Uterus (tissue), 4 donors: ENCODE data around the gene IP6K1. TPM values are rescaled to one million over a fixed set of nuclear protein-coding genes. Genes with fewer than 3 reads are reported as not detected.

Experiments used
- DNase-seq, 2 donors: peaks; one replicate each; pipeline ENCODE4 v3.0.0-alpha.2; 2019 to 2020
- H3K27ac ChIP-seq, 2 donors: fragments of 200-600 bp; sonication (generic); 1 replicate in 1 of 2; 2 replicates in 1 of 2; pipeline ENCODE4 v1.5.1; 2016 to 2018
- H3K27me3 ChIP-seq, 2 donors: fragments of 200-600 bp; sonication (generic); one replicate each; pipeline ENCODE4 v1.5.1; 2018 to 2019; ENCODE audit warnings: control low read depth in 1 of 2
- H3K36me3 ChIP-seq, 2 donors: fragments of 200-600 bp; sonication (generic); one replicate each; pipeline ENCODE4 v1.5.1; 2019; ENCODE audit warnings: control low read depth in 1 of 2
- H3K4me1 ChIP-seq, 2 donors: fragments of 200-600 bp; sonication (generic); one replicate each; pipeline ENCODE4 v1.5.1; 2018 to 2019; ENCODE audit warnings: control low read depth in 1 of 2
- H3K4me3 ChIP-seq, 2 donors: fragments of 200-600 bp; sonication (generic); 1 replicate in 1 of 2; 2 replicates in 1 of 2; pipeline ENCODE4 v1.5.1; 2018 to 2019; ENCODE audit warnings: mild to moderate bottlenecking in 1 of 2
- H3K9me3 ChIP-seq, 2 donors: fragments of 200-600 bp; sonication (generic); one replicate each; pipeline ENCODE4 v1.5.1; 2019; ENCODE audit warnings: control low read depth in 1 of 2
- POLR2A ChIP-seq, 2 donors: fragments of 450-650 bp; IDR thresholded peaks; one replicate each; pipeline ENCODE4 v1.6.1; 2016; ENCODE audit warnings: antibody characterized with exemption in 2 of 2, mild to moderate bottlenecking in 1 of 2, moderate library complexity in 1 of 2
- intact Hi-C: fragments of 100-400 bp; cut with DNase I; formaldehyde crosslinking; loops from one replicate; pipeline ENCODE4 v1.15.1; 2023; ENCODE audit warnings: low total_unique reads
- total RNA-seq, 4 donors: library from RNA; depleted of rRNA in 3 of 4; stranded (reverse); fragments of >200 nt in 3 of 4; gene quantifications; one replicate each; pipeline versions ENCODE4 v1.1.0 to v1.2.4, GENCODE V29; 2014 to 2023
- TF ChIP-seq, protein P1 (sequence below), 4 experiments: fragments of 200-600 bp in 2 of 4; fragments of 450-650 bp in 2 of 4; sonication (generic) in 2 of 4; IDR thresholded peaks; one replicate each; pipeline ENCODE4 v1.5.1; 2016 to 2019; ENCODE audit warnings: antibody characterized with exemption in 4 of 4, mild to moderate bottlenecking in 2 of 4, moderate library complexity in 1 of 4
- donor health status: DM: yes; HTN: yes; CAD: no.

The IP6K1 gene
- total RNA-seq, 4 donors from 2014 or later: 41.8 to 58.4 (median 50.9) TPM

DNA sequence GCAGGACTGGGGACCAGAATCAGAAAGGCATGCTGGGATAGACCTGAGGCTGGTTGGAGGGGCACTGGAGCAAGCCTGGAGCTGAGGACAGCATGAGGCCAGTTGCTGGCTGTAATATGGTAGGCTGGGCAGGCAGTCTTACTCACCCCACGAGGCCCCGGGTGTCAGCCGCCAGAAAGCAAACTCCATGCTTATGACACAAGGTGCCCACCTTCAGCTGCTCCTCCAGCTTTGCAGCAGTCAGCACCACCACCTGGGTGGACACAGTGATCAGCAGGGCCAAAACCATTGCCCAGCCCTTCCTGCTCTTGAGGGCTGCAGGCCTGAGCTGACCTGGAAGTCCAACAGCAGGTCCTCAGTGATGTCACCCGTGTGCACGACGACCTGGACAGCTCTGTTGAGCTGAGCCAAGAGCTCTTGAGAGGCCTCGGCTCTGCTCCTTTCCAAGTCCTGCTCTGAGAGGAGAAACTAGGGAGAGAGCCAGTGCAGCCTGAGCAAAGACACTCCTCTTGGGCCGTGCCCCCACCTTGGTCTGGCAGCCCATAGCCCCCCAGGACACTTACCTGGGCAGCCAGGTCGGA lies 26.7 kb upstream of the IP6K1 start:
- intact Hi-C loops: no loop called here

DNA sequence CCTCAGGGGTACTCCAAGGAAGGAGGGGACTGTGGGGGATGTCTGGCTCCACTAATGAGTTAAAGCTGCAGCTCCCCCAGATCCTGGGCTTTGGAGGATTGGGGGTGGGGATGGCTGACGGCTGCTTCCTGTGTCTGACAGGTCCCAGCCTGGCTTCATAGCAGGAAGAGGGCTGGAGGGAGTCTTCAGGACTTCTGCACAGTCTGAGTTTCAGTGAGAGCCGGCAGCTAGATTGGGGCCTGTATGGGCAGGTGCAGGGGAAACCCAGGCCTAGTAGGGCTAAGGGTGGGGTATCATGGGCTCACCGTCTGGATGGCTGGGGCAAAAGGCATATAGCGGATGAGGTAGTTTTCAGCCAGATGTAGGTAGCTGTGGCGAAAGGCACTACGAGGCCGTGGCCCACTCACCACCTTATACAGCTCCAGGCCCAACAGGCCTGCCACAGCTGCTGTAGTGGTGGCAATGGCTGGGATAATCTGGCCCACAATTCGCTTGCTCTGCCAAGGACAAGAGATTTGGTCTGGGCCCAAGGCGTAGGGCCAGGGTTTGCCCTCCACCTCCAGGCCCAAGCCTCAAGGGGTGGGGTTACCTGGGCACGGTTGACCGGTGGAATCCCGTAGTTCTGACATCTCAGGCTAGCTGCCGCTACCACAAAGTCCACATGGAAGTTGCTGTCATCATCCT lies 21.2 kb upstream of the IP6K1 start:
- Histone ChIP-seq H3K27me3 (no peaks in the 10 kb centered on the region), H3K27ac (peak overlapping the region; percentile 26 to 94), H3K9me3 (no peaks in the 10 kb centered on the region), H3K36me3 (no peaks in the 10 kb centered on the region), H3K4me1 (peaks cover 0 to 35% of the 10 kb centered on the region in 2 donors), H3K4me3 (no peak overlapping the region)
- intact Hi-C loops: no loop called here
- no peak for TF ChIP-seq POLR2A (IDR thresholded peaks at IDR 0.05)
- TF ChIP-seq, protein P1, sequence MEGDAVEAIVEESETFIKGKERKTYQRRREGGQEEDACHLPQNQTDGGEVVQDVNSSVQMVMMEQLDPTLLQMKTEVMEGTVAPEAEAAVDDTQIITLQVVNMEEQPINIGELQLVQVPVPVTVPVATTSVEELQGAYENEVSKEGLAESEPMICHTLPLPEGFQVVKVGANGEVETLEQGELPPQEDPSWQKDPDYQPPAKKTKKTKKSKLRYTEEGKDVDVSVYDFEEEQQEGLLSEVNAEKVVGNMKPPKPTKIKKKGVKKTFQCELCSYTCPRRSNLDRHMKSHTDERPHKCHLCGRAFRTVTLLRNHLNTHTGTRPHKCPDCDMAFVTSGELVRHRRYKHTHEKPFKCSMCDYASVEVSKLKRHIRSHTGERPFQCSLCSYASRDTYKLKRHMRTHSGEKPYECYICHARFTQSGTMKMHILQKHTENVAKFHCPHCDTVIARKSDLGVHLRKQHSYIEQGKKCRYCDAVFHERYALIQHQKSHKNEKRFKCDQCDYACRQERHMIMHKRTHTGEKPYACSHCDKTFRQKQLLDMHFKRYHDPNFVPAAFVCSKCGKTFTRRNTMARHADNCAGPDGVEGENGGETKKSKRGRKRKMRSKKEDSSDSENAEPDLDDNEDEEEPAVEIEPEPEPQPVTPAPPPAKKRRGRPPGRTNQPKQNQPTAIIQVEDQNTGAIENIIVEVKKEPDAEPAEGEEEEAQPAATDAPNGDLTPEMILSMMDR (IDR thresholded peaks at IDR 0.05): no peak
- no peak for DNase-seq

More for the DNA sequence above, 26.7 kb upstream of the IP6K1 start:
- H3K27me3 ChIP-seq: no peaks in the 10 kb centered on the region
- no peak for TF ChIP-seq POLR2A (IDR thresholded peaks at IDR 0.05)
- TF ChIP-seq, protein P1 (IDR thresholded peaks at IDR 0.05): no peak
- H3K9me3 ChIP-seq: no peaks in the 10 kb centered on the region
- H3K36me3 ChIP-seq: no peaks in the 10 kb centered on the region
- H3K4me3 ChIP-seq: peak overlapping the region; percentile 43 to 52
- peaks cover 0 to 12% of the 10 kb centered on the region in 2 donors for H3K4me1 ChIP-seq
- H3K27ac ChIP-seq: peak overlapping the region; percentile 79 to 88
- no peak for DNase-seq

DNA sequence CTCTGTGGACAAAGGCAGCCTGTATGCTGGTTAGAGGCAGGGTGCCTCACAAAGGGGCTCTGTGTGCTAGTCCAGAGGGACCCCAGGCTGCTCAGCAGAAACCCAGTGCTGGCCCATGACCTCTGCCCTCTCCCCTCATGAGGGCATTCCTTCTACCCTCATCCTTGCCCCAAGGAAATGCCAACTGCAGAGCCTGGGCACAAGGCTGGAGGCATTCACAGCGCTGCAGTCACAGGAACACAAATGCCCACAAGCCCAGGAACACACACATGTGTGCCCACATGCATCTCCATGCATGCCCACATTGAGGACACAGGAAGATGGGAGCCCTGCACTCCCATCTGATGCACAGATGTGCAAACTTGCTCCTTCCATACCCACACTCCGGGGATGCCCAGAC lies 20.5 kb upstream of the IP6K1 start:
- H3K9me3 ChIP-seq: no peaks in the 10 kb centered on the region
- DNase-seq: no peak
- no peak for TF ChIP-seq POLR2A (IDR thresholded peaks at IDR 0.05)
- TF ChIP-seq, protein P1 (IDR thresholded peaks at IDR 0.05): no peak
- H3K4me3 ChIP-seq: no peak overlapping the region
- H3K27ac ChIP-seq: peak overlapping the region; percentile 92 to 94
- no peaks in the 10 kb centered on the region for H3K36me3 ChIP-seq
- no peaks in the 10 kb centered on the region for H3K27me3 ChIP-seq
- peaks cover 0 to 32% of the 10 kb centered on the region in 2 donors for H3K4me1 ChIP-seq
- intact Hi-C loops: no loop called here

DNA sequence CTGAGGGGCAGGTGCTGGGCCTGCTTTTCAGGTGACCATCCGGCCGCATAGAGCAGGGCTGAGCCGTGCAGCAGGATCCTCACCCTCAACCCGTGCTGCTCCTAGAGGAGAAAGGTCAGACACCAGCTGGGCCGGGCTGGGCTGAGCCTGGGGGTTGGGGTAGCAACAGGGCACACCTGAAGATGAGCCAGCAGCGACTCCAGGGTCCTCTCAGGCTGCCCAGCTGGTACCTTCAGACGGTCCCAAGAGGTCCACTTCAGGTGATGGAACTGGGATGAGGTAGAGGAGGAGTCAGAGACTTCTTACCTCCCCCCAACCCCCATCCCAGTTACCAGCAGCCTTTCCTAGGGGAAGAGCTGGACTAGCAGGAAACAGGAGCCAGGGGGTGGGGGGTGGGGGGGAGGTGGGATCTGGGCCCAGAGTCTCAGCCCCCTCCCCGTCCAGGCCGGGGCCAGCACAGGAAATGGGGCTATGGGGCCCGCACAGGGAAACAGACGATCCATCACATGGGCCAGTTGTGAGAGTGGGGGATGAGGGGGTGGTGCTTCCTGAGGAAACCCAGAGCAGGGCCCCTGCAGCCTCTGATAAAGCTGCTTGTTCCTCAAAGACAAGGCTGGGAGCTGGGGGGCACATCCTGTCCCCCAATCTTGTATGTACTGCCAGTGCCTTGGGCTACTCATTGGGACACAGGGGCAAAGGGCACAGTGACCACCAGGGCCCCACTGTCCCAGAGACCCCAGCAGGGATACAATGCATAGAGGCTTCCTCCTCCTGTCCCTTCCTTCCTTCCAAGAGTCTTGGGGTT lies 19.8 kb upstream of the IP6K1 start:
- H3K27ac ChIP-seq: peak overlapping the region; percentile 92 to 94
- H3K27me3 ChIP-seq: no peaks in the 10 kb centered on the region
- peak; percentile 54 to 71 for DNase-seq
- no peak for TF ChIP-seq POLR2A (IDR thresholded peaks at IDR 0.05)
- TF ChIP-seq, protein P1 (IDR thresholded peaks at IDR 0.05): no peak
- H3K4me3 ChIP-seq: no peak overlapping the region
- H3K9me3 ChIP-seq: no peaks in the 10 kb centered on the region
- intact Hi-C loops: no loop called here
- H3K36me3 ChIP-seq: no peaks in the 10 kb centered on the region
- H3K4me1 ChIP-seq: peaks cover 0 to 32% of the 10 kb centered on the region in 2 donors
